Ishikawa (cell line): Measurements from ENCODE around the gene FTO.

Experiments
- MAX ChIP-seq: IDR thresholded peaks from 2 replicates; pipeline ENCODE4 v1.6.1; 2012
- RAD21 ChIP-seq: IDR thresholded peaks from 2 replicates; pipeline ENCODE4 v1.6.1; 2012; ENCODE audit warnings: low read depth
- TEAD4 ChIP-seq: IDR thresholded peaks from 2 replicates; pipeline ENCODE4 v1.6.1; 2012

GRCh38 chr16:53703590-53704444 lies at the start of gene FTO, which contains the start of gene RPGRIP1L:
- TF ChIP-seq MAX (peak; percentile 81), RAD21 (no peak), TEAD4 (peak; percentile 55)
